IPS DF 19.7 (cell line): ENCODE measurements around the gene MKLN1.
"Not testable (repeated sequence)": the region's sequence is repeated elsewhere in the genome, so short reads cannot be mapped to it uniquely, and the experiment has no call there.

Source experiments
- DNase-seq: peaks from one replicate; pipeline ENCODE4 v3.0.0-alpha.2; 2013; ENCODE audit warnings: low read depth, low spot score

MKLN1 gene

GRCh38 chr7:131312838-131313237 lies 14.8 kb upstream of the MKLN1 start:
- DNase-seq, result no peak

GRCh38 chr7:131320603-131321002 lies 7.1 kb upstream of the MKLN1 start:
- no peak for DNase-seq

- no peak for DNase-seq
Observed at GRCh38 chr7:131321656-131322055, 6.0 kb upstream of the MKLN1 start.

- DNase-seq, result no peak
Observed at GRCh38 chr7:131322061-131322460, 5.6 kb upstream of the MKLN1 start.

GRCh38 chr7:131322861-131323260 lies 4.8 kb upstream of the MKLN1 start:
- no peak for DNase-seq

- no peak for DNase-seq
Observed at GRCh38 chr7:131325179-131325840, 2.4 kb upstream of the MKLN1 start.

- no peak for DNase-seq
Observed at GRCh38 chr7:131326576-131326975, 1.1 kb upstream of the MKLN1 start.

GRCh38 chr7:131327049-131327625 lies 539 bp upstream of the MKLN1 start:
- DNase-seq, result no peak

GRCh38 chr7:131328377-131329175 lies 900 bp downstream of the MKLN1 start:
- no peak for DNase-seq

GRCh38 chr7:131329176-131329570 lies 1.5 kb downstream of the MKLN1 start:
- DNase-seq, result no peak

- no peak for DNase-seq
Observed at GRCh38 chr7:131330299-131330698, 2.6 kb downstream of the MKLN1 start.

- DNase-seq, result no peak
Observed at GRCh38 chr7:131331806-131332205, 4.1 kb downstream of the MKLN1 start.

GRCh38 chr7:131332729-131333128 lies 5.1 kb downstream of the MKLN1 start:
- DNase-seq, result not testable (repeated sequence)

GRCh38 chr7:131335639-131336381 lies 8.1 kb downstream of the MKLN1 start:
- no peak for DNase-seq

- DNase-seq, result no peak
Observed at GRCh38 chr7:131336956-131337355, 9.3 kb downstream of the MKLN1 start.

GRCh38 chr7:131338173-131338572 lies 10.5 kb downstream of the MKLN1 start:
- DNase-seq, result no peak

GRCh38 chr7:131338691-131339390 lies 11.2 kb downstream of the MKLN1 start:
- DNase-seq, result no peak

GRCh38 chr7:131341690-131342089 lies 14.0 kb downstream of the MKLN1 start:
- DNase-seq, result no peak

GRCh38 chr7:131342864-131343442 lies 15.3 kb downstream of the MKLN1 start:
- DNase-seq, result no peak

GRCh38 chr7:131346885-131347592 lies 19.4 kb downstream of the MKLN1 start:
- DNase-seq, result peak; percentile 87
